GM10266 (cell line): Measurements from ENCODE around the gene DLEU7.

Source experiments
- DNase-seq: peaks from one replicate; pipeline ENCODE4 v3.0.0; 2012; ENCODE audit errors: extremely low spot score
- CTCF ChIP-seq: IDR thresholded peaks from 2 replicates; pipeline ENCODE4 v1.5.1; 2012; ENCODE audit warnings: mild to moderate bottlenecking, low read depth; ENCODE audit not compliant: control insufficient read depth, insufficient read depth; ENCODE audit errors: missing control alignments

The DLEU7 gene

DNA sequence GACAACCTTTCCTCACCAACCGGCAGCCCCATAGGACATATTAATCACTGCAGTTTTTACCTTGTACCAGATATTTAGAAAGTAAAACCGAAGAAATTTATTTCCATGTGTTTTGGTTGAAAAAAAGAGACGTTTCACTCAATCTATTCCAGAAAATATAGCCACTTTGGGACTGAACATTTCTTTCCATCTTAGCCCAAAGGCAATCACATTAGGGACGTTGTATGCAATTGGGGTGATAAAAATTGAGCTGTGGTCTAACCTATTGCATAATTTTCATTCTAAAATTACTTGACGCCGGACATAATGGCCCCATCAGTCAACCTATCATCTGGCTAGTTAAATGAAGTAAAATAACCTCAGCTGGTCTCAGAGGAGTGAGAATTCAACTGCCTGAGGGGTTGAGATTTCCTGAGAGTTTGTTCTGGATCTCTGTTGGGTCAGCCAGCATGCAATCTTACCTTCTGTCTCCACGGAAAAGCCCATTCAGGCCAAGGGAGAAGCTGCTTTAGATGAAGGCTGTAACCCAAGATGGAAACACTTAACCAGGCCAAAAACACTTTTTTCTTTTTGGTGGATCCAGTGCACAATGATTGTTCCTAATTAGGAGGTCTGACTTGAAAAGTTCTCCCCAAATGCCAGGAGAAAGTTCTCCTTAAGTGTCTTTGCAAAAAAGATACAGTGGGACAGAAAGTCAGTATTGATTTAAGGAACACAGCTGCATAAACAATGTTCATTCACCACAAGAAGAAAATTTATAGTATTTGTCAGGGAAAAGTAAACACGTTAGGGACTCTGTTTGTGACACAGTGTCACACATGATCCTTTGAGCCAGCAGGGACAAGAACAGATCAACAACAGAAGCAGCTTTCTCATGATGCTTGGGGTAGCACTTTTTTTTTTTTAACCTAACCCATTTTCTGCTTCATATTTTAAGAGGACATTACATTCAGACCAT is 34.1 kb downstream of the DLEU7 start:
- no peak for DNase-seq
- no peak for TF ChIP-seq CTCF

DNA sequence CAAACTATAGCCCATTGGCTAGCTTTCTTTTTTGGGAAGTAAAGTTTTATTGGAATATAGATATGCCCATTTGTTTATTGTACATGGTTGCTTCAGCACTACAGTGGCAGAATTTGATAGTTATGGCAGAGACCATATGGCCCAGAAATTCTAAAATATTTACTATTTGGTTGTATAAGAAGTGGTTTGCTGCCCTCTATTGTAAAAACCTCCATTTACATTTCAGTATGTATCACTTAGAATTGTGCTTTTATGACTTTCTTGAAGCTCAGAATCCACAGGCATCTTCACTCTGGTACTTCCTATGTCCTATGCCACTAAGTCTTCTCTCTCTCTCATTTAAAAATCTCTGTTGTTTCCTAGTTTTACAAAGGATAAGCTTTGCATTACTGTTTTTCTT is 37.7 kb downstream of the DLEU7 start:
- TF ChIP-seq CTCF, result no peak
- no peak for DNase-seq

DNA sequence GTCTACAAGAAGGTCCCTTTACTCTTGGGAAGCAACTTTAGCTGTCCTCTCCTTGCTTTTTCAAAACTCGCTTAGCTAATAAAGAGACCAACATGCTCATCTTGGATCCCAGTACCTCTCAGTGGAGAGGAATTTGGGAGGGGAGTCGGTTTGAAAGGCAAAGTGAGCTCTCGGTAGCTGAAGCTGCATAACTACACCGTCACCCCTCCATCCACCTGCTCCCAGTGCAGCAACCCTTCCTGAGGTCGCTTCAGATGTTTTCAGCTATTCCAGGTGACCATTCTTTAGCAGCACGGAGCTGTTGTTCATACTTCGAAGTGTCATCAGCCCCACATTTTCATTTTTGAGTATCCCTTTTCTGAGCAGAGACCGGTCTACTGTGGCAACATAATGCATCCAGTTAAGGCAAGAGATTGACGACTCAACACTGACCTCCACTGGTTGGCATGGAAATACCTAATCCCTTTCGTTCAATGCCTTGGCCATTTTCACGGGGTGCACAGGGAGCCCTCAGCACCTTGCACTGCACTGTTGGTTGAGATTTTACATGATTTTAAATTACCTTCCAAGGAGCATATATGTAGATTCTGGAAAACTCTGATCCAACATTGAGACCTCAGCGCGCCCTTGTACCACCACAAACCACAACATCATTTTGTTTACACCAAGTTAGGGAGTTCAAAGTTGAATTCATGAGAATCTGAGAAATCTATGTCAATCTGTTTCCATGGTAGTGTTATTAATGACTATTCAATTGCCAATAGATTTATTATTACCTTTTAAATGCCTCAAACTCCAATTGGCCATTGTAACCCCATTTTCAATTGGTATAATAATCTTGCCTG is 42.2 kb downstream of the DLEU7 start:
- peak; percentile 62 for DNase-seq
- TF ChIP-seq CTCF, result peak; percentile 79

DNA sequence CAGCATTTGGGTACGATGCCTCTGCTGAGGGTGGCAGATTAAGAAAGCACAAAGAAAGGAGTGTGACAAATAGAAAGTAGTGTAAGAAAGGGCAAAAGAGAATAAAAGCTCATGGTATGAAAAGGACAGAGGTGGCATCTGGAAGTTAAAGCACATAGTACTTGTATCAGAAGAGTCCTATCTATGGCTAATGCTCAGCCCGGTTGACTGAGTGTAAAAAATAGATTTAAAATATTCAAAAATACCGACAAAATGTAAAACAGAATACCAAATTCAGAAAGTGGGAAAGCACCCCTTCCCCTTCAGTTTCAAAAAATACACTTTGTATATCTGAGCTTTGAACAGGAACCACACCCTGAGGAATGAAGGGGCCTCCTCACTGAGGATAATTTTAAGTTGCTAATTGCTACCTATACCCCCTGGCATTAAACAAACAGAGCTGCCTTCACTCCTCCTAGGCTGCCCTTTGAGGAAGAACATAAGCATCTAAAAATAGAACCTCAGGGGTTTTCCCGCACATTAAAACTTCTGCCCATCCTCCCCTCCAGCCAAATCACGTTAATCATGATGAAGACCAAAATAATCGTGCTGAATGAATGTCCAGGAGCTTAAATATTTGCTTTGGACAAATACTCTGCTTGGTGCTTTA is 43.3 kb downstream of the DLEU7 start:
- no peak for DNase-seq

GRCh38 chr13:50798923-50799322 is 44.6 kb downstream of the DLEU7 start:
- DNase-seq, result no peak
- TF ChIP-seq CTCF, result no peak

More for the DNA sequence above, 43.3 kb downstream of the DLEU7 start:
- TF ChIP-seq CTCF, result no peak

- no peak for TF ChIP-seq CTCF
These were observed 46.4 kb downstream of the DLEU7 start for GRCh38 chr13:50797091-50797490.

More at GRCh38 chr13:50797091-50797490, 46.4 kb downstream of the DLEU7 start:
- DNase-seq, result no peak
